DOHH2 (cell line): Measurements from ENCODE around the gene RACGAP1.

Source experiments
- EZH2phosphoT487 ChIP-seq: fragments of 200-600 bp; sonication (generic); IDR thresholded peaks from 2 replicates; pipeline ENCODE4 v1.6.1; 2017; ENCODE audit warnings: borderline replicate concordance, mild to moderate bottlenecking, antibody characterized with exemption, low read length, moderate library complexity, mixed read lengths
- TF ChIP-seq, protein P1 (sequence below): fragments of 200-600 bp; sonication (generic); IDR thresholded peaks from one replicate; pipeline ENCODE4 v1.5.1; 2014; ENCODE audit warnings: antibody characterized with exemption, mild to moderate bottlenecking, low read depth, low read length; ENCODE audit not compliant: poor library complexity, severe bottlenecking

DNA sequence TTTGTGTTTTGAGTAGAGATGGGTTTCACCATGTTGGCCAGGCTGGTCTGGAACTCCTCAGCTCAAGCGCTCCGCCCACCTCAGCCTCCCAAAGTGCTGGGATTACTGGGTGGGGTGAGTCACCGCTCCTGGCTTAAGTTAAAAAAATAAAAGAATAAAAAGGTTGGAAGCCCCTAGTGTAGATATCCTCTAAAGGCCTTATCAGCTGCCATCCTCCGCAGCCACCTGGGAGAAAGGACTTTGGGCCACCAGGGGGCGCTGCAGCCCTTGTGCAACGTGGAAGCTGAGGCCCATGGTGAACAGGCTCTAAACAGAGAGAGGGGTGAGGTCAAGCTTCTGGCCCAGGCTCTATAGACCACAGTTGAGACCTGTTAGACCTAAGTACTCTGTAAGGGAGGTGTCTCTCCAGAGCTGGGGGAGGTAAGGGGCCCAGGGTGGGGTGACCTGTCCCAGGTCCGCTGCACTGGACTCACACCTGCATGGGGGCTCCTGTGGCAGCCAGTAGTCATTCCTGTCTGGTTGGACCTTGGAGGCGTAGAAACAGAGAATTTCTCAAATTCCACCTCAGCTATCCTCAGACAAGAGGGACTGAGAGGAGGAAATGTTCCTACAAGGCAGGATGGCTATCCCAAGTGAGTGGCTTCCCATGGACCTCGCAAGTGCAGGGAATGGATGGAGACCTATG lies 14.0 kb upstream of the RACGAP1 start:
- TF ChIP-seq, protein P1, sequence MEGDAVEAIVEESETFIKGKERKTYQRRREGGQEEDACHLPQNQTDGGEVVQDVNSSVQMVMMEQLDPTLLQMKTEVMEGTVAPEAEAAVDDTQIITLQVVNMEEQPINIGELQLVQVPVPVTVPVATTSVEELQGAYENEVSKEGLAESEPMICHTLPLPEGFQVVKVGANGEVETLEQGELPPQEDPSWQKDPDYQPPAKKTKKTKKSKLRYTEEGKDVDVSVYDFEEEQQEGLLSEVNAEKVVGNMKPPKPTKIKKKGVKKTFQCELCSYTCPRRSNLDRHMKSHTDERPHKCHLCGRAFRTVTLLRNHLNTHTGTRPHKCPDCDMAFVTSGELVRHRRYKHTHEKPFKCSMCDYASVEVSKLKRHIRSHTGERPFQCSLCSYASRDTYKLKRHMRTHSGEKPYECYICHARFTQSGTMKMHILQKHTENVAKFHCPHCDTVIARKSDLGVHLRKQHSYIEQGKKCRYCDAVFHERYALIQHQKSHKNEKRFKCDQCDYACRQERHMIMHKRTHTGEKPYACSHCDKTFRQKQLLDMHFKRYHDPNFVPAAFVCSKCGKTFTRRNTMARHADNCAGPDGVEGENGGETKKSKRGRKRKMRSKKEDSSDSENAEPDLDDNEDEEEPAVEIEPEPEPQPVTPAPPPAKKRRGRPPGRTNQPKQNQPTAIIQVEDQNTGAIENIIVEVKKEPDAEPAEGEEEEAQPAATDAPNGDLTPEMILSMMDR, result peak; percentile 88
- TF ChIP-seq EZH2phosphoT487, result no peak
